K562 (cell line): ENCODE measurements around the gene COPS8. TPM values are rescaled to one million over a fixed set of nuclear protein-coding genes. Genes with fewer than 3 reads are reported as not detected.

Experiments used
- ATAC-seq: fragments of 200-7000 bp; cut with Tn5 transposase; 3 replicates; pipeline ENCODE4 v1.9.1; 2020; ENCODE audit warnings: moderate library complexity
- Bru-seq: library from RNA; stranded (reverse); fragments of 400-500 nt; gene quantifications from one replicate; lab custom pipeline; 2021; lab: Mats Ljungman, UMichigan
- BruChase-seq, 2 experiments: library from RNA; stranded (reverse); fragments of 400-500 nt; gene quantifications; one replicate each; lab custom pipeline; 2021; lab: Mats Ljungman, UMichigan
- BruUV-seq: library from RNA; stranded (reverse); fragments of 400-500 nt; replicated peaks from 2 replicates; lab custom pipeline; 2021; lab: Mats Ljungman, UMichigan
- CTCF ChIA-PET: fragments of 300-600 bp; formaldehyde crosslinking; extraction: SDS; loops from one replicate; lab custom pipeline; 2021; ENCODE audit warnings: low intra/inter-chr PET ratio; lab: Yijun Ruan, JAX
- POLR2A ChIA-PET: fragments of 300-600, 350-650 bp; sonication (Branson Sonifier 250); formaldehyde crosslinking; extraction: SDS; loops from one replicate; lab custom pipeline; 2021; ENCODE audit warnings: antibody characterized with exemption, inconsistent platforms; lab: Yijun Ruan, JAX
- DNase-seq, 4 experiments: peaks; one replicate each; pipeline versions ENCODE4 v3.0.0 to v3.0.0-alpha.2; 2011 to 2018; ENCODE audit warnings: low spot score in 3 of 4, mixed read lengths in 3 of 4; ENCODE audit errors: extremely low read depth in 1 of 4
- FAIRE-seq: peaks from 2 replicates; lab custom pipeline; 2011; peaks lifted over from hg19 to GRCh38; lab: Jason Lieb, UNC
- H2AFZ ChIP-seq: 2 replicates; pipeline ENCODE4 v1.6.0; 2011; ENCODE audit warnings: low read depth, low read length, control low read depth, inconsistent platforms
- H3K27ac ChIP-seq: fragments of 200-600 bp; 3 replicates; pipeline ENCODE4 v1.8.0; 2011; ENCODE audit warnings: low read depth, mild to moderate bottlenecking, control low read depth, inconsistent platforms, low read length, moderate library complexity, mixed read lengths; ENCODE audit errors: extremely low read depth
- H3K27me3 ChIP-seq, 2 experiments: fragments of 300-600 bp in 1 of 2; 2 replicates in 1 of 2; 3 replicates in 1 of 2; pipeline versions ENCODE4 v1.6.0 to v1.8.0; 2011; ENCODE audit warnings: inconsistent platforms in 2 of 2, low read length in 2 of 2, mild to moderate bottlenecking in 1 of 2, mixed read lengths in 1 of 2, moderate library complexity in 1 of 2; ENCODE audit not compliant: control insufficient read depth in 2 of 2, insufficient read depth in 2 of 2
- H3K36me3 ChIP-seq: fragments of 300-600 bp; 3 replicates; pipeline ENCODE4 v1.8.0; 2011; ENCODE audit warnings: mild to moderate bottlenecking, low read length, inconsistent platforms; ENCODE audit not compliant: control insufficient read depth, insufficient read depth
- H3K4me1 ChIP-seq, 2 experiments: fragments of 200-600 bp in 1 of 2; replicated peaks in 1 of 2; 2 replicates in 1 of 2; 3 replicates in 1 of 2; pipeline versions ENCODE4 v1.5.1 to v1.8.0; 2011; ENCODE audit warnings: inconsistent platforms in 2 of 2, low read length in 2 of 2, mild to moderate bottlenecking in 1 of 2, mixed read lengths in 1 of 2, moderate library complexity in 1 of 2; ENCODE audit not compliant: control insufficient read depth in 2 of 2, insufficient read depth in 2 of 2
- H3K4me2 ChIP-seq: 2 replicates; pipeline ENCODE4 v1.6.1; 2011; ENCODE audit warnings: low read length, control low read depth, inconsistent platforms, mixed read lengths; ENCODE audit not compliant: insufficient read depth
- H3K4me3 ChIP-seq: fragments of 200-600 bp; sonication (generic), shearing (Covaris generic); 2 replicates; pipeline ENCODE4 v1.5.1; 2016; ENCODE audit warnings: control low read depth, inconsistent platforms
- H3K79me2 ChIP-seq: fragments of 200-600 bp; 3 replicates; pipeline ENCODE4 v1.8.0; 2011; ENCODE audit warnings: low read length, inconsistent platforms; ENCODE audit not compliant: control insufficient read depth, insufficient read depth
- H3K9ac ChIP-seq, 2 experiments: 2 replicates each; pipeline versions ENCODE4 v1.6.0 to v1.6.1; 2011; ENCODE audit warnings: low read depth in 2 of 2, low read length in 2 of 2, control low read depth in 1 of 2, inconsistent platforms in 1 of 2, mild to moderate bottlenecking in 1 of 2, mixed read lengths in 1 of 2; ENCODE audit not compliant: insufficient read depth in 1 of 2
- H3K9me1 ChIP-seq: one replicate; pipeline ENCODE4 v1.6.0; 2011; ENCODE audit warnings: inconsistent platforms, mild to moderate bottlenecking, low read length, moderate library complexity; ENCODE audit not compliant: control insufficient read depth, insufficient read depth
- H3K9me3 ChIP-seq: replicated peaks from 2 replicates; pipeline ENCODE4 v1.5.1; 2011; ENCODE audit warnings: low read depth, low read length, inconsistent platforms; ENCODE audit not compliant: control insufficient read depth, insufficient read depth
- H4K20me1 ChIP-seq: replicated peaks from 2 replicates; pipeline ENCODE4 v1.6.1; 2011; ENCODE audit warnings: low read length, inconsistent platforms, mixed read lengths; ENCODE audit not compliant: control insufficient read depth, insufficient read depth
- ELF2 ChIP-seq: fragments of 250-450 bp; sonication (Bioruptor Pico); IDR thresholded peaks from 2 replicates; pipeline ENCODE4 v1.5.0; 2021; ENCODE audit warnings: mild to moderate bottlenecking
- ESRRA ChIP-seq: fragments of 450-650 bp; IDR thresholded peaks from 2 replicates; pipeline ENCODE4 v1.6.1; 2014; ENCODE audit warnings: low read depth, mild to moderate bottlenecking, moderate library complexity, borderline replicate concordance
- ETV5 ChIP-seq: sonication (generic); formaldehyde crosslinking; IDR thresholded peaks from 2 replicates; pipeline ENCODE4 v1.4.0; 2020; ENCODE audit warnings: low read depth, mild to moderate bottlenecking, missing genetic modification reagents
- FIP1L1 ChIP-seq: fragments of 200-400 bp; formaldehyde crosslinking; IDR thresholded peaks from 2 replicates; pipeline ENCODE4 v1.6.1; 2018; ENCODE audit warnings: mild to moderate bottlenecking, low read depth, low read length; ENCODE audit not compliant: poor library complexity, severe bottlenecking
- GTF2F1 ChIP-seq: IDR thresholded peaks from 2 replicates; pipeline ENCODE4 v1.6.1; 2011; ENCODE audit warnings: low read depth, low read length, improper control_type of control experiment
- KDM5B ChIP-seq: fragments of 200-600 bp; sonication (generic); IDR thresholded peaks from 2 replicates; pipeline ENCODE4 v1.6.1; 2012; ENCODE audit warnings: low read depth, mild to moderate bottlenecking, moderate library complexity, low read length, control low read depth, inconsistent platforms; ENCODE audit not compliant: insufficient replicate concordance
- MYNN ChIP-seq, 2 experiments: sonication (generic); formaldehyde crosslinking in 1 of 2; IDR thresholded peaks; 2 replicates each; pipeline versions ENCODE4 v1.5.0 to v1.6.1; 2016 to 2020; ENCODE audit warnings: antibody characterized with exemption in 1 of 2, missing genetic modification reagents in 1 of 2
- RFX1 ChIP-seq: fragments of 450-650 bp; IDR thresholded peaks from 2 replicates; pipeline ENCODE4 v1.6.1; 2016; ENCODE audit warnings: mild to moderate bottlenecking, moderate library complexity
- SP2 ChIP-seq: IDR thresholded peaks from 2 replicates; pipeline ENCODE4 v1.6.1; 2011; ENCODE audit warnings: mild to moderate bottlenecking, low read depth, low read length, moderate library complexity; ENCODE audit not compliant: poor library complexity, severe bottlenecking; ENCODE audit errors: extremely low read depth
- SPI1 ChIP-seq: IDR thresholded peaks from 2 replicates; pipeline ENCODE4 v1.6.1; 2011; ENCODE audit warnings: low read depth, low read length, control low read depth, borderline replicate concordance
- WGBS: fragments of 100-300 bp; shearing (Covaris generic); methylation state at CpG from one replicate; pipeline ENCODE4 v1.1.6; 2016; ENCODE audit warnings: low coverage, mixed read lengths; ENCODE audit not compliant: insufficient coverage; ENCODE audit errors: missing lambda C conversion rate; 5-methylcytosine and 5-hydroxymethylcytosine counted together
- in situ Hi-C: fragments of 300-500 bp; cut with MboI; formaldehyde crosslinking; loops from 4 replicates; pipeline ENCODE4 v1.15.0; 2018; ENCODE audit warnings: inconsistent platforms, mixed read lengths
- intact Hi-C: fragments of 100-400 bp; cut with micrococcal nuclease; formaldehyde crosslinking; loops from 2 replicates; pipeline ENCODE4 v1.14.2; 2022
- long read RNA-seq, 3 experiments: library from polyadenylated mRNA in 2 of 3; library from RNA in 1 of 3; unstranded in 2 of 3; stranded (forward) in 1 of 3; transcript quantifications; one replicate each; pipeline ENCODE4 v2.0.0, GENCODE V29; 2019 to 2022
- polyA minus RNA-seq, 3 experiments: library from RNA; depleted of rRNA, polyadenylated mRNA; stranded (reverse); fragments of >200 nt; gene quantifications; 2 replicates each; pipeline ENCODE4 v1.2.3, GENCODE V29; 2011
- polyA plus RNA-seq, 8 experiments: library from polyadenylated mRNA; depleted of rRNA in 4 of 8; stranded (reverse) in 5 of 8; unstranded in 3 of 8; fragments of >200 nt; fragmentation: Nextera tagmentation in 2 of 8; fragmentation: Illumina TruSeq in 1 of 8; extraction: Ambion mirVana in 2 of 8; extraction: Trizol in 1 of 8; gene quantifications; 2 replicates each; pipeline versions ENCODE4 v1.2.1 to v1.2.3, GENCODE V29; 2011 to 2014; ENCODE audit warnings: inconsistent platforms in 1 of 8, missing spikeins in 1 of 8
- total RNA-seq, 7 experiments: library from RNA; depleted of rRNA in 6 of 7; stranded (reverse); fragments of >200 nt in 6 of 7; fragmentation: Illumina TruSeq in 2 of 7; extraction: Trizol in 2 of 7; gene quantifications; 2 replicates each; pipeline versions ENCODE4 v1.2.1 to v1.2.3, GENCODE V29; 2011 to 2021; ENCODE audit warnings: low replicate concordance in 1 of 7
- TF ChIP-seq, protein P1 (sequence below): fragments of 450-650 bp; IDR thresholded peaks from 2 replicates; pipeline ENCODE4 v1.7.1; 2018; ENCODE audit warnings: mild to moderate bottlenecking, low read depth; ENCODE audit not compliant: partially characterized antibody

Gene COPS8
- total RNA-seq (2011; cell fraction: chromatin; rRNA removed; ENCODE audit: low replicate concordance) = 11.4 and 23.7 TPM in 2 replicates
- total RNA-seq (2011; cell fraction: nucleolus; rRNA removed) = 7.7 and 8.7 TPM in 2 replicates
- 14.3 and 22.3 TPM in 2 replicates for total RNA-seq (2011; cell fraction: nucleoplasm; rRNA removed)
- total RNA-seq (2014; rRNA removed) (52.5 and 58.9 TPM in 2 replicates), total RNA-seq (2014; rRNA removed; fragmentation: Illumina TruSeq; extraction: Trizol) (35.0 and 40.4 TPM in 2 replicates), total RNA-seq (2015; rRNA removed; fragmentation: Illumina TruSeq; extraction: Trizol) (32.3 and 38.7 TPM in 2 replicates), total RNA-seq (2021) (28.2 and 30.0 TPM in 2 replicates), polyA plus RNA-seq (2011; rRNA removed) (56.0 and 72.8 TPM in 2 replicates), polyA plus RNA-seq (2014; fragmentation: Illumina TruSeq; extraction: Trizol) (35.3 and 46.0 TPM in 2 replicates), polyA plus RNA-seq (2014; fragmentation: Nextera tagmentation; extraction: Ambion mirVana) (10 to 100 TPM; 72.8 to 97.3 TPM), polyA plus RNA-seq (2014; rRNA removed) (59.4 and 82.9 TPM in 2 replicates), polyA minus RNA-seq (2011; rRNA and poly(A)+ RNA removed) (25.3 and 26.2 TPM in 2 replicates), Bru-seq, nascent RNA (percentile 86 among the genes with signal in this experiment), BruChase-seq, experiment 1, labeled RNA remaining after a 2-hour chase (percentile 86 among the genes with signal in this experiment), BruChase-seq, experiment 2, labeled RNA remaining after a 6-hour chase (percentile 84 among the genes with signal in this experiment)
- 21.4 and 48.1 TPM in 2 replicates for polyA plus RNA-seq (2011; cell fraction: cytosol; rRNA removed)
- polyA plus RNA-seq (2011; cell fraction: nucleus; rRNA removed) = 25.9 and 33.8 TPM in 2 replicates
- 21.1 and 21.8 TPM in 2 replicates for polyA plus RNA-seq (2012)
- 13.5 and 13.8 TPM in 2 replicates for polyA minus RNA-seq (2011; cell fraction: cytosol; rRNA and poly(A)+ RNA removed)
- 9.8 and 16.6 TPM in 2 replicates for polyA minus RNA-seq (2011; cell fraction: nucleus; rRNA and poly(A)+ RNA removed)
- long read RNA-seq, experiment 1, full-length matches to known transcripts = 83 of 128 reads
- long read RNA-seq, experiment 1, partial matches to known transcripts = 3 of 128 reads
- long read RNA-seq, experiment 1, other reads (novel, unspliced or antisense) = 42 of 128 reads
- long read RNA-seq, experiment 2, full-length matches to known transcripts = 15 of 46 reads
- long read RNA-seq, experiment 2, partial matches to known transcripts = 26 of 46 reads
- long read RNA-seq, experiment 2, other reads (novel, unspliced or antisense) = 5 of 46 reads
- long read RNA-seq, experiment 3, full-length matches to known transcripts = 50 of 58 reads
- long read RNA-seq, experiment 3, partial matches to known transcripts = 0 of 58 reads
- long read RNA-seq, experiment 3, other reads (novel, unspliced or antisense) = 8 of 58 reads

DNA sequence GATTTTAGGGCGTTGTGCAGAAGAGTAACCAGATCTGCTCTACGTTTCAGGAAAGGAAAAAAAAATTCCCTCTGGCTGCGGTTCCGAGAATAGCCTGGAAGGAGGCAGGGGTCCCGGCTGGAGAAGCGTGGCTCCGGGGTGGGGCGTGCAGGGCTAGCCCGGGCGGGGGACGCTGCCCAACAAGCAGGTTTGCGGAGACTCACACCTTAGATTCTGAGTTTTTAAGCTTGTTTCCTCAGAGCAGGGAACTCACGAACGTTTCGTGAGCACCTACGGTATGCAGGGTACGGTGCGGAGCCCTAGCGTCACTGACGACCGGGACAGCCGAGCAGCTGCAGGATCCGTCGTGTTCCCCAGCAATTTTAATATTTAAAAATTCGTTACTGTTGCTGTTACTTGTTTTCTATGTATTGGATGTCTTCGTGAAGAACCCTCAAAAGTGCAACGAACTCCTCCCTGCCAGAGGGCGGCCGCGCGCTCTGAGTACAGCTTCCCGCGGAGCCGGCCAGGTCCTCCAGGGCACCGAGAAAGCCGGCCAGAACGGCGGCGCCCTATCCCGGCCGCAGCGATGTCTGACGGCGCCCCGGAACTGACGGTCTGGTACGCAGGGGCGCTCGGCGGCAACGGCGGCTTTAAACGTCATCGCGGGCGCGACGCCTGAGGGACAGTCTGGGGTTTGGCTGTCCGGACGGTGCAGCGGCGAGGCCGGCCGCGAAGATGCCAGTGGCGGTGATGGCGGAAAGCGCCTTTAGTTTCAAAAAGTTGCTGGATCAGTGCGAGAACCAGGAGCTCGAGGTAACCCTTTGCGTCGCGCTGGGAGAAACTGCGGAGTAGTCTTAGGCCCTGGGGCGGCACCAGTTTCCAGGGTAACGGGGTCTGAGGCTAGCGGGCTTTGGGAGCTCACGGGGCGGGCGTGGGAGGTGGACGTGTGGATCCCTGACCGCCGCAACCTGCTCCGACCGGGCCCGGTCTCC is at the start of gene COPS8:
Gene COPS8, plus strand, starts transcription at position 642 of the 974 bp plus-strand sequence. Its CDS starts 76 bp downstream, at position 718.
- peak; percentile 74 for FAIRE-seq
- under 1% methylated on average over 66 of the region's 86 CpGs for WGBS
- TF ChIP-seq, protein P1, sequence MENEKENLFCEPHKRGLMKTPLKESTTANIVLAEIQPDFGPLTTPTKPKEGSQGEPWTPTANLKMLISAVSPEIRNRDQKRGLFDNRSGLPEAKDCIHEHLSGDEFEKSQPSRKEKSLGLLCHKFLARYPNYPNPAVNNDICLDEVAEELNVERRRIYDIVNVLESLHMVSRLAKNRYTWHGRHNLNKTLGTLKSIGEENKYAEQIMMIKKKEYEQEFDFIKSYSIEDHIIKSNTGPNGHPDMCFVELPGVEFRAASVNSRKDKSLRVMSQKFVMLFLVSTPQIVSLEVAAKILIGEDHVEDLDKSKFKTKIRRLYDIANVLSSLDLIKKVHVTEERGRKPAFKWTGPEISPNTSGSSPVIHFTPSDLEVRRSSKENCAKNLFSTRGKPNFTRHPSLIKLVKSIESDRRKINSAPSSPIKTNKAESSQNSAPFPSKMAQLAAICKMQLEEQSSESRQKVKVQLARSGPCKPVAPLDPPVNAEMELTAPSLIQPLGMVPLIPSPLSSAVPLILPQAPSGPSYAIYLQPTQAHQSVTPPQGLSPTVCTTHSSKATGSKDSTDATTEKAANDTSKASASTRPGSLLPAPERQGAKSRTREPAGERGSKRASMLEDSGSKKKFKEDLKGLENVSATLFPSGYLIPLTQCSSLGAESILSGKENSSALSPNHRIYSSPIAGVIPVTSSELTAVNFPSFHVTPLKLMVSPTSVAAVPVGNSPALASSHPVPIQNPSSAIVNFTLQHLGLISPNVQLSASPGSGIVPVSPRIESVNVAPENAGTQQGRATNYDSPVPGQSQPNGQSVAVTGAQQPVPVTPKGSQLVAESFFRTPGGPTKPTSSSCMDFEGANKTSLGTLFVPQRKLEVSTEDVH = peak; percentile 77
- TF ChIP-seq ESRRA (peak; percentile 66; the same call in 1 of the 2 replicates), MYNN (IDR thresholded peaks at IDR 0.05) (no peak), MYNN (CRISPR knock-in tag; IDR thresholded peaks at IDR 0.05) (no peak), KDM5B (peak; percentile 90), GTF2F1 (0 out of 2 replicates have a peak, but pooled peaks have one; percentile 46), SPI1 (no peak), RFX1 (peak; percentile 78), ETV5 (CRISPR knock-in tag) (peak; percentile 77), ELF2 (CRISPR knock-in tag) (0 out of 2 replicates have a peak, but pooled peaks have one; percentile 30), FIP1L1 (peak; percentile 43), SP2 (peak; percentile 83)

More for the DNA sequence above, at the start of gene COPS8:
- Histone ChIP-seq H3K36me3 (peaks cover 16% of the 10 kb centered on the region; the same call in 1 of the 3 replicates), H3K9ac (peak within 1 kb of the TSS; percentile 83 to 97), H3K27ac (peak within 1 kb of the TSS; percentile 66), H3K79me2 (peaks cover 20% of the 10 kb centered on the region), H3K4me3 (peak within 1 kb of the TSS; percentile 86), H3K27me3 (no peaks in the 10 kb centered on the region), H2AFZ (peak within 1 kb of the TSS; percentile 90), H3K4me2 (peak within 1 kb of the TSS; percentile 88), H3K9me1 (no peaks in the 10 kb centered on the region), H3K4me1 (peaks cover 0 to 4% of the 10 kb centered on the region in 2 experiments; a peak in 2 of 5 replicates), H3K9me3 (no peaks in the 10 kb centered on the region), H4K20me1 (no peaks in the 10 kb centered on the region)
- BruUV-seq = TSS peak; percentile 83
- intact Hi-C loops = no loop called here
- DNase-seq (peak; percentile 80 to 90 (median 84)), ATAC-seq (peak; percentile 100)
- in situ Hi-C loops = no loop called here
- ChIA-PET CTCF (no interaction called here), POLR2A (interaction anchor here (0.5 to 1.3 kb wide), 5 partner anchors 7 to 1584 kb away, joined by 3 to 4 read pairs (median 3); no protein-coding TSS in a partner anchor)
